K562 (cell line): ENCODE data around the gene ADIPOR1. TPM values are rescaled to one million over a fixed set of nuclear protein-coding genes. Genes with fewer than 3 reads are reported as not detected.

Experiments
- ARID4B ChIP-seq: sonication (generic); formaldehyde crosslinking; IDR thresholded peaks from 2 replicates; pipeline ENCODE4 v1.8.0; 2022; ENCODE audit warnings: mild to moderate bottlenecking, missing genetic modification reagents
- CBFB ChIP-seq: sonication (generic); formaldehyde crosslinking; IDR thresholded peaks from 2 replicates; pipeline ENCODE4 v1.4.0; 2020; ENCODE audit warnings: mild to moderate bottlenecking, missing genetic modification reagents
- JUND ChIP-seq, 2 experiments: IDR thresholded peaks; 2 replicates in 1 of 2; 3 replicates in 1 of 2; pipeline ENCODE4 v1.6.1; 2011; ENCODE audit warnings: borderline replicate concordance in 2 of 2, low read depth in 2 of 2, low read length in 2 of 2, improper control_type of control experiment in 1 of 2, missing biosample characterization in 1 of 2, missing genetic modification characterization in 1 of 2, missing genetic modification reagents in 1 of 2
- PYGO2 ChIP-seq: fragments of 450-650 bp; IDR thresholded peaks from 2 replicates; pipeline ENCODE4 v1.6.1; 2016; ENCODE audit warnings: mild to moderate bottlenecking, missing genetic modification characterization, moderate library complexity, missing compliant biosample characterization
- SIN3A ChIP-seq, 2 experiments: fragments of 150-350 bp in 1 of 2; IDR thresholded peaks; 2 replicates each; pipeline ENCODE4 v1.6.1; 2011 to 2016; ENCODE audit warnings: borderline replicate concordance in 2 of 2, low read depth in 2 of 2, low read length in 2 of 2, mild to moderate bottlenecking in 2 of 2, moderate library complexity in 2 of 2; ENCODE audit not compliant: control insufficient read depth in 1 of 2
- SMARCA4 ChIP-seq: fragments of 450-650 bp; IDR thresholded peaks from 2 replicates; pipeline ENCODE4 v1.6.1; 2016
- XRCC3 ChIP-seq: fragments of 450-650 bp; IDR thresholded peaks from 2 replicates; pipeline ENCODE4 v1.6.1; 2017; ENCODE audit warnings: mild to moderate bottlenecking, moderate library complexity
- ZBTB1 ChIP-seq: sonication (generic); formaldehyde crosslinking; IDR thresholded peaks from 2 replicates; pipeline ENCODE4 v1.8.1; 2023; ENCODE audit warnings: missing genetic modification reagents, low read depth, mild to moderate bottlenecking, borderline replicate concordance
- ZBTB7A ChIP-seq: IDR thresholded peaks from 2 replicates; pipeline ENCODE4 v1.6.1; 2011; ENCODE audit warnings: low read depth, mild to moderate bottlenecking, low read length, moderate library complexity, borderline replicate concordance; ENCODE audit not compliant: control insufficient read depth
- ZNF639 ChIP-seq, 2 experiments: fragments of 200-800 bp in 1 of 2; sonication (Bioruptor generic) in 1 of 2; sonication (generic) in 1 of 2; formaldehyde crosslinking in 1 of 2; IDR thresholded peaks in 1 of 2; conservative IDR thresholded peaks in 1 of 2; 2 replicates each; pipeline versions ENCODE4 v1.5.0 to v1.6.1; 2016 to 2020; ENCODE audit warnings: missing compliant biosample characterization in 1 of 2, missing genetic modification characterization in 1 of 2, missing genetic modification reagents in 1 of 2
- ZNF76 ChIP-seq: fragments of 250-450 bp; sonication (Bioruptor Pico); IDR thresholded peaks from 2 replicates; pipeline ENCODE4 v1.4.0; 2020; ENCODE audit warnings: mild to moderate bottlenecking, moderate library complexity, borderline replicate concordance
- polyA plus RNA-seq, 8 experiments: library from polyadenylated mRNA; depleted of rRNA in 4 of 8; stranded (reverse) in 5 of 8; unstranded in 3 of 8; fragments of >200 nt; fragmentation: Nextera tagmentation in 2 of 8; fragmentation: Illumina TruSeq in 1 of 8; extraction: Ambion mirVana in 2 of 8; extraction: Trizol in 1 of 8; gene quantifications; 2 replicates each; pipeline versions ENCODE4 v1.2.1 to v1.2.3, GENCODE V29; 2011 to 2014; ENCODE audit warnings: inconsistent platforms in 1 of 8, missing spikeins in 1 of 8
- total RNA-seq, 7 experiments: library from RNA; depleted of rRNA in 6 of 7; stranded (reverse); fragments of >200 nt in 6 of 7; fragmentation: Illumina TruSeq in 2 of 7; extraction: Trizol in 2 of 7; gene quantifications; 2 replicates each; pipeline versions ENCODE4 v1.2.1 to v1.2.3, GENCODE V29; 2011 to 2021; ENCODE audit warnings: low replicate concordance in 1 of 7
- TF ChIP-seq, protein P1 (sequence below): sonication (generic); formaldehyde crosslinking; IDR thresholded peaks from 2 replicates; pipeline ENCODE4 v1.8.0; 2023; ENCODE audit warnings: missing genetic modification reagents, mild to moderate bottlenecking, borderline replicate concordance

ADIPOR1 gene
- total and polyA plus RNA-seq, 9 of the 15 experiments (the other 6 are each of a cell fraction or from before 2014, with no cell fraction given): 29.0 to 217 (median 100) TPM

DNA sequence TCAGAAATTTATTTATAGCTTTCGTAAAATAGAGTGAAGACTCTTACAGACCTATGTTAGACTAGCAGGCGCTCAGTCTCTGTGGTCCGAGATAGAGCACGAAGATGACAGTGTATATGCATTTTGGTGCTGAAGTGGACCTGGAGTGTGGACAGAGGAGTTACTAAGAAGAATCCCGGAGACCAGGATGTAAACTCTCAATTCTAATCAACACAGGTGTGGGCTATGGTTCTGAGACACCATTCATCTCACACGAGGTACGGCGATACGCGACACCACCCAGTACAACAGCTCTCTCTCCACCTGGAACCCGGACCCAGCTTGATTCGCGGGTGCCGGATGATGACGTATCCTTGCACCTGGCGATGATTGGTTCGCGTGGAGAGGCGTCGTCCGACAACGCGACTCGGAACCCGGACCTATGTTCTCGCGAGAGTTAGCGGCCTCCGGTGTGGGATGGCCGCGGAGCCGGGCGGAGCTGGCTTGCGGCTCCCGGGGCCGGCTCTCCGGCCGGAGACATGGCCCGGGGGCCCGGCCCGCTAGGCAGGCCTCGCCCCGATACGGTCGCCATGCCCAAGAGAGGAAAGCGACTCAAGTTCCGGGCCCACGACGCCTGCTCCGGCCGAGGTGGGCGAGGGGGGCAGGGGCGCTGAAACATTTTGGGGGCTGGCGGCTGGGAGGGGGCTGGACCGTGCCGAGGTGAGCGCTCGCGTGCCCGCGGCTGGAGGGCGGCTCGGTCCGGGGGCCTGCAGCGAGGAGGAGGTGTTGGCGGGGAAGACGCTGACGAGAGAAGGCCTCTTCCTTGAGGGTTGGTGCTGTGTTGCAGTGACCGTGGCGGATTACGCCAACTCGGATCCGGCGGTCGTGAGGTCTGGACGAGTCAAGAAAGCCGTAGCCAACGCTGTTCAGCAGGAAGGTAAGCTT lies 49.1 kb upstream of the ADIPOR1 start, which contains the start of gene TMEM183A (continued):
- TF ChIP-seq ZBTB7A: peak; percentile 60; the same call in 1 of the 2 replicates
- 0 out of 2 replicates have a peak, but pooled peaks have one; percentile 12 for TF ChIP-seq CBFB (CRISPR knock-in tag)
- TF ChIP-seq ZNF76: peak; percentile 14; the same call in 1 of the 2 replicates
- peak; percentile 19 to 79; a peak in 2 of 4 replicates for TF ChIP-seq SIN3A (IDR thresholded peaks at IDR 0.05; ENCODE audit: borderline replicate concordance in 2 of 2, control insufficient read depth in 1 of 2, low read depth in 2 of 2, low read length in 2 of 2)
- peak; percentile 79 for TF ChIP-seq JUND (IDR thresholded peaks at IDR 0.05; ENCODE audit: borderline replicate concordance, low read depth, low read length)
- TF ChIP-seq JUND (tag; IDR thresholded peaks at IDR 0.05; ENCODE audit: borderline replicate concordance, low read depth, low read length): peak; percentile 60; the same call in 1 of the 3 replicates
- peak in 1 of 2 experiments; percentile 92; a peak in 2 of 4 replicates for TF ChIP-seq ZNF639 (CRISPR knock-in tag; conservative IDR thresholded peaks at IDR 0.05 in 1 of 2, IDR thresholded peaks at IDR 0.05 in 1 of 2)
- TF ChIP-seq SMARCA4: peak; percentile 13; the same call in 1 of the 2 replicates
- TF ChIP-seq ARID4B (CRISPR knock-in tag): peak; percentile 93
- no peak for TF ChIP-seq XRCC3
- peak; percentile 81; the same call in 1 of the 2 replicates for TF ChIP-seq ZBTB1 (CRISPR knock-in tag)
- TF ChIP-seq, protein P1, sequence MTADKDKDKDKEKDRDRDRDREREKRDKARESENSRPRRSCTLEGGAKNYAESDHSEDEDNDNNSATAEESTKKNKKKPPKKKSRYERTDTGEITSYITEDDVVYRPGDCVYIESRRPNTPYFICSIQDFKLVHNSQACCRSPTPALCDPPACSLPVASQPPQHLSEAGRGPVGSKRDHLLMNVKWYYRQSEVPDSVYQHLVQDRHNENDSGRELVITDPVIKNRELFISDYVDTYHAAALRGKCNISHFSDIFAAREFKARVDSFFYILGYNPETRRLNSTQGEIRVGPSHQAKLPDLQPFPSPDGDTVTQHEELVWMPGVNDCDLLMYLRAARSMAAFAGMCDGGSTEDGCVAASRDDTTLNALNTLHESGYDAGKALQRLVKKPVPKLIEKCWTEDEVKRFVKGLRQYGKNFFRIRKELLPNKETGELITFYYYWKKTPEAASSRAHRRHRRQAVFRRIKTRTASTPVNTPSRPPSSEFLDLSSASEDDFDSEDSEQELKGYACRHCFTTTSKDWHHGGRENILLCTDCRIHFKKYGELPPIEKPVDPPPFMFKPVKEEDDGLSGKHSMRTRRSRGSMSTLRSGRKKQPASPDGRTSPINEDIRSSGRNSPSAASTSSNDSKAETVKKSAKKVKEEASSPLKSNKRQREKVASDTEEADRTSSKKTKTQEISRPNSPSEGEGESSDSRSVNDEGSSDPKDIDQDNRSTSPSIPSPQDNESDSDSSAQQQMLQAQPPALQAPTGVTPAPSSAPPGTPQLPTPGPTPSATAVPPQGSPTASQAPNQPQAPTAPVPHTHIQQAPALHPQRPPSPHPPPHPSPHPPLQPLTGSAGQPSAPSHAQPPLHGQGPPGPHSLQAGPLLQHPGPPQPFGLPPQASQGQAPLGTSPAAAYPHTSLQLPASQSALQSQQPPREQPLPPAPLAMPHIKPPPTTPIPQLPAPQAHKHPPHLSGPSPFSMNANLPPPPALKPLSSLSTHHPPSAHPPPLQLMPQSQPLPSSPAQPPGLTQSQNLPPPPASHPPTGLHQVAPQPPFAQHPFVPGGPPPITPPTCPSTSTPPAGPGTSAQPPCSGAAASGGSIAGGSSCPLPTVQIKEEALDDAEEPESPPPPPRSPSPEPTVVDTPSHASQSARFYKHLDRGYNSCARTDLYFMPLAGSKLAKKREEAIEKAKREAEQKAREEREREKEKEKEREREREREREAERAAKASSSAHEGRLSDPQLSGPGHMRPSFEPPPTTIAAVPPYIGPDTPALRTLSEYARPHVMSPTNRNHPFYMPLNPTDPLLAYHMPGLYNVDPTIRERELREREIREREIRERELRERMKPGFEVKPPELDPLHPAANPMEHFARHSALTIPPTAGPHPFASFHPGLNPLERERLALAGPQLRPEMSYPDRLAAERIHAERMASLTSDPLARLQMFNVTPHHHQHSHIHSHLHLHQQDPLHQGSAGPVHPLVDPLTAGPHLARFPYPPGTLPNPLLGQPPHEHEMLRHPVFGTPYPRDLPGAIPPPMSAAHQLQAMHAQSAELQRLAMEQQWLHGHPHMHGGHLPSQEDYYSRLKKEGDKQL: no peak
- no peak for TF ChIP-seq PYGO2 (tag)
